Transverse colon (tissue), 3 donors: ENCODE measurements around the gene LHFPL3.

Experiments used
- CTCF ChIP-seq, 5 experiments: fragments of 200-600 bp in 3 of 5; fragments of 450-650 bp in 2 of 5; sonication (generic) in 3 of 5; IDR thresholded peaks; 1 replicate in 2 of 5; 2 replicates in 3 of 5; pipeline ENCODE4 v1.5.1; 2016 to 2017; ENCODE audit warnings: antibody characterized with exemption in 5 of 5, inconsistent platforms in 3 of 5, mild to moderate bottlenecking in 2 of 5, moderate library complexity in 1 of 5
- POLR2A ChIP-seq: fragments of 450-650 bp; IDR thresholded peaks from one replicate; pipeline ENCODE4 v1.6.1; 2016; ENCODE audit warnings: antibody characterized with exemption, mild to moderate bottlenecking, moderate library complexity

DNA sequence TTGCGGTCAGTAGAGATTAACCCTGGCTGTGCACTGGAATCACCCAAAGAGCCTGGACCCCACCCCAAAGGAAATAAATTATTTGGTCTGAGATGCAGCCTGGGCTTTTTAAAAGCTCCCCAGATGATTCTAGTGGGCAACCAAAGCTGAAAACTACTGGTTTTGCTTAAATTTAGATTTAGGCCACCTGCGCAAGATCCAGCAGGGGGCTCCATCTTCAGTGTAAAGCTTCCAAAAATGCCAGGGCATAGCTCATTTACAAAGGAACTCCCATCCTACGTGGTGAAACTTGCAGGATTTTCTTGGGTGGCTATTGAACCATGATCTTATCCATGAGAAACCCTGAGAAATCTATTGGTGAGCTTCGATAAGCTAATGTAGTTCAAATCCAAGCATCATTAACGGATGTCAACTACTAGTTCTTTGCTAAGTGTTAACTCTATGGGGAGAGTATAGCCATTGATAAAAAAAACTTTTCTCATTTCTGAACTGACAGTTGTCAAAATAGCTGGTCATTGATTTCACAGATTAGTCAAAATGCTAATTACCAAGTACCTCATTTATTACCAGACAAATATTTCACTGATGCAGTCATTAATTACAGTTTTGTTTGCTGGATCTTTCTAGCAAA is 315.3 kb downstream of the LHFPL3 start:
- TF ChIP-seq CTCF (IDR thresholded peaks at IDR 0.05) (peak; percentile 11 to 26 (median 24)), POLR2A (no peak)
